Measurements from ENCODE around the gene EXOC6B.

The EXOC6B gene

GRCh38 chr2:72681016-72681995 is 144.5 kb downstream of the EXOC6B start:
- TF ChIP-seq EZH2phosphoT487 (IDR thresholded peaks at IDR 0.05; ENCODE audit: low read depth) (no peak), CTCF (IDR thresholded peaks at IDR 0.05; ENCODE audit: low read depth, low read length) (no peak)
- Histone ChIP-seq H3K4me2 (ENCODE audit: low read length) (no peak overlapping the region), H3K4me3 (ENCODE audit: low read length) (no peak overlapping the region), H3K9ac (ENCODE audit: low read length) (no peak overlapping the region), H3K36me3 (replicated peaks; ENCODE audit: low read depth, low read length) (no peaks in the 10 kb centered on the region), H4K20me1 (ENCODE audit: insufficient read depth, low read length) (no peaks in the 10 kb centered on the region), H3K27ac (ENCODE audit: low read length) (no peak overlapping the region), H3K9me3 (ENCODE audit: insufficient read depth, low read length) (no peaks in the 10 kb centered on the region), H3K27me3 (ENCODE audit: low read depth, low read length) (no peaks in the 10 kb centered on the region), H3K79me2 (ENCODE audit: low read length) (no peaks in the 10 kb centered on the region), H2AFZ (ENCODE audit: low read depth, low read length) (no peak overlapping the region), H3K4me1 (ENCODE audit: low read length) (peaks cover 41% of the 10 kb centered on the region)

DNA sequence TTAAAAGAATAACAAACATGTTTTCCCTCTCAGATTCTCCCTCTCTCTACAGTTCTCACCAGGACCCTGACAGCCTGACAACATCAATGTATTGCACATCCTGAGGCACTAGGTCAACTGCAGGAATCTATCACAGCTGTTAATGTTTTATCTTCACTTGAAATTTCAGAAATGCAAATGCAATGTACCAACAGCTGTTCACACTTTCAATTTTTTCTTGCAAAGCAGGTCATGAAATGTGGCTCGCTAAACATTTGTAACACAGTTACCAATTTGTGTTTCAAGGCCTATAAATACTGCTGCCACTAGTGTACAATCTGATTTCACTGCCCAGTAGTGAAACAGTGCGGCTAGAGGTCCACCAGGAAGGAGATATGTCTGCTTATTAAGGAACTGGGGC is 147.8 kb downstream of the EXOC6B start:
- Histone ChIP-seq H3K9me3 (ENCODE audit: insufficient read depth, low read length) (no peaks in the 10 kb centered on the region), H2AFZ (ENCODE audit: low read depth, low read length) (no peak overlapping the region), H3K36me3 (replicated peaks; ENCODE audit: low read depth, low read length) (no peaks in the 10 kb centered on the region), H3K4me1 (ENCODE audit: low read length) (peaks cover 70% of the 10 kb centered on the region), H4K20me1 (ENCODE audit: insufficient read depth, low read length) (no peaks in the 10 kb centered on the region), H3K4me2 (ENCODE audit: low read length) (peak overlapping the region; percentile 67), H3K79me2 (ENCODE audit: low read length) (no peaks in the 10 kb centered on the region), H3K4me3 (ENCODE audit: low read length) (0 out of 2 replicates have a peak overlapping the region, but pooled peaks have one; percentile 14), H3K9ac (ENCODE audit: low read length) (peak overlapping the region; percentile 75), H3K27ac (ENCODE audit: low read length) (peak overlapping the region; percentile 96), H3K27me3 (ENCODE audit: low read depth, low read length) (no peaks in the 10 kb centered on the region)
- TF ChIP-seq EZH2phosphoT487 (IDR thresholded peaks at IDR 0.05; ENCODE audit: low read depth) (no peak), CTCF (IDR thresholded peaks at IDR 0.05; ENCODE audit: low read depth, low read length) (no peak)

DNA sequence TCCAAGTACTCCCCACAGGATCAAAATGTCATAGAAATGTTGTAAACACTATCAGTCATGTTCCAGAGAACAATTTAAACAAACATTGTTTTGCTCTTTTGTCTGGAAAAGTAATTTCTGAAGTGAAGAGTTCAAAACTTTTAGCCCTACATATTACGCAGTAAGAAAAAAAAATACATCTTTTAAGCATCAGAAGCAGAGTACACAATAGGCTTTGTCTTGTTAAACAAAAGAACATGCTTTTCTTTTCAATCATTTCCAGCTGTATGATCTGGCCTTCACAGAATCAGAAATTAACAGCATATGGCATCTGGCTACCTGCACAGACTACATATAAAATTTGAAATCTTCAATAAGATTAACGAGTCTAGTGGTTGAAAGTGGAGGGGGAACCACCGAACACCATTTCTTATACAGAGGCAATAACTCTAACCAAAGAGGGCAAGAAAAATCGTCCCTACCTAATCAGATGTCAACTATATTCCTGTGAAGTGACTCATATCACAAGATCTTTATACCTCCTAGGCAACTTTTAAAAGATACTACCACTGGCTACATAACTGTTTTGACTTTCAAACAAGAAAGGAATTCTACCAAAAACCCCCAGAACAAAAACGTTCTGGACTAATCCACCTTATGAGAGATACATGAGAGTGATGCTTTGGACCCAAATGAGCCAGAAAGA is 149.3 kb downstream of the EXOC6B start:
- peak overlapping the region; percentile 75 for H3K9ac ChIP-seq (ENCODE audit: low read length)
- H3K4me3 ChIP-seq (ENCODE audit: low read length) = peak overlapping the region; percentile 30
- TF ChIP-seq EZH2phosphoT487 (IDR thresholded peaks at IDR 0.05; ENCODE audit: low read depth) (no peak), CTCF (IDR thresholded peaks at IDR 0.05; ENCODE audit: low read depth, low read length) (no peak)
- no peaks in the 10 kb centered on the region for H3K9me3 ChIP-seq (ENCODE audit: insufficient read depth, low read length)
- peaks cover 78% of the 10 kb centered on the region for H3K4me1 ChIP-seq (ENCODE audit: low read length)
- no peaks in the 10 kb centered on the region for H3K27me3 ChIP-seq (ENCODE audit: low read depth, low read length)
- peak overlapping the region; percentile 96 for H3K27ac ChIP-seq (ENCODE audit: low read length)
- no peaks in the 10 kb centered on the region for H4K20me1 ChIP-seq (ENCODE audit: insufficient read depth, low read length)
- peak overlapping the region; percentile 67 for H3K4me2 ChIP-seq (ENCODE audit: low read length)
- no peaks in the 10 kb centered on the region for H3K79me2 ChIP-seq (ENCODE audit: low read length)
- H2AFZ ChIP-seq (ENCODE audit: low read depth, low read length) = no peak overlapping the region
- no peaks in the 10 kb centered on the region for H3K36me3 ChIP-seq (replicated peaks; ENCODE audit: low read depth, low read length)
